K562 (cell line): ENCODE data around the gene EPHA1. TPM values are rescaled to one million over a fixed set of nuclear protein-coding genes. Genes with fewer than 3 reads are reported as not detected.

Source experiments
- CEBPB ChIP-seq: fragments of 450-650 bp; IDR thresholded peaks from 2 replicates; pipeline ENCODE4 v1.6.1; 2016; ENCODE audit warnings: missing genetic modification characterization, missing compliant biosample characterization
- DIDO1 ChIP-seq: fragments of 450-650 bp; IDR thresholded peaks from 2 replicates; pipeline ENCODE4 v1.6.1; 2016; ENCODE audit warnings: low read depth, missing biosample characterization, missing genetic modification characterization
- ESRRB ChIP-seq: fragments of 250-450 bp; sonication (Bioruptor Pico); IDR thresholded peaks from 2 replicates; pipeline ENCODE4 v1.5.0; 2020; ENCODE audit warnings: mild to moderate bottlenecking, moderate library complexity, borderline replicate concordance
- HNRNPLL ChIP-seq: fragments of 200-400 bp; formaldehyde crosslinking; IDR thresholded peaks from 2 replicates; pipeline ENCODE4 v1.6.1; 2017; ENCODE audit warnings: low read length, low read depth, mild to moderate bottlenecking; ENCODE audit not compliant: poor library complexity, severe bottlenecking
- ZNF316 ChIP-seq: fragments of 450-650 bp; IDR thresholded peaks from 2 replicates; pipeline ENCODE4 v1.6.1; 2016
- ZNF551 ChIP-seq: fragments of 250-450 bp; sonication (Bioruptor Pico); IDR thresholded peaks from 2 replicates; pipeline ENCODE4 v1.5.0; 2021; ENCODE audit warnings: mild to moderate bottlenecking, moderate library complexity
- polyA plus RNA-seq, 8 experiments: library from polyadenylated mRNA; depleted of rRNA in 4 of 8; stranded (reverse) in 5 of 8; unstranded in 3 of 8; fragments of >200 nt; fragmentation: Nextera tagmentation in 2 of 8; fragmentation: Illumina TruSeq in 1 of 8; extraction: Ambion mirVana in 2 of 8; extraction: Trizol in 1 of 8; gene quantifications; 2 replicates each; pipeline versions ENCODE4 v1.2.1 to v1.2.3, GENCODE V29; 2011 to 2014; ENCODE audit warnings: inconsistent platforms in 1 of 8, missing spikeins in 1 of 8
- total RNA-seq, 7 experiments: library from RNA; depleted of rRNA in 6 of 7; stranded (reverse); fragments of >200 nt in 6 of 7; fragmentation: Illumina TruSeq in 2 of 7; extraction: Trizol in 2 of 7; gene quantifications; 2 replicates each; pipeline versions ENCODE4 v1.2.1 to v1.2.3, GENCODE V29; 2011 to 2021; ENCODE audit warnings: low replicate concordance in 1 of 7
- TF ChIP-seq, protein P1 (sequence below), 2 experiments: fragments of 450-650 bp; IDR thresholded peaks; 2 replicates each; pipeline ENCODE4 v1.6.1; 2018; ENCODE audit warnings: mild to moderate bottlenecking in 2 of 2, low read depth in 1 of 2; ENCODE audit not compliant: partially characterized antibody in 2 of 2
- TF ChIP-seq, protein P2 (sequence below): fragments of 450-650 bp; IDR thresholded peaks from 2 replicates; pipeline ENCODE4 v1.7.1; 2018; ENCODE audit warnings: mild to moderate bottlenecking, low read depth; ENCODE audit not compliant: partially characterized antibody
- TF ChIP-seq, protein P3 (sequence below): conservative IDR thresholded peaks from 2 replicates; pipeline ENCODE4 v1.6.1; 2011; ENCODE audit warnings: low read depth, mild to moderate bottlenecking, low read length; ENCODE audit not compliant: control insufficient read depth

Gene EPHA1
- total and polyA plus RNA-seq, 9 of the 15 experiments (the other 6 are each of a cell fraction or from before 2014, with no cell fraction given): 0.22 to 0.57 (median 0.32) TPM; not detected in 6

DNA sequence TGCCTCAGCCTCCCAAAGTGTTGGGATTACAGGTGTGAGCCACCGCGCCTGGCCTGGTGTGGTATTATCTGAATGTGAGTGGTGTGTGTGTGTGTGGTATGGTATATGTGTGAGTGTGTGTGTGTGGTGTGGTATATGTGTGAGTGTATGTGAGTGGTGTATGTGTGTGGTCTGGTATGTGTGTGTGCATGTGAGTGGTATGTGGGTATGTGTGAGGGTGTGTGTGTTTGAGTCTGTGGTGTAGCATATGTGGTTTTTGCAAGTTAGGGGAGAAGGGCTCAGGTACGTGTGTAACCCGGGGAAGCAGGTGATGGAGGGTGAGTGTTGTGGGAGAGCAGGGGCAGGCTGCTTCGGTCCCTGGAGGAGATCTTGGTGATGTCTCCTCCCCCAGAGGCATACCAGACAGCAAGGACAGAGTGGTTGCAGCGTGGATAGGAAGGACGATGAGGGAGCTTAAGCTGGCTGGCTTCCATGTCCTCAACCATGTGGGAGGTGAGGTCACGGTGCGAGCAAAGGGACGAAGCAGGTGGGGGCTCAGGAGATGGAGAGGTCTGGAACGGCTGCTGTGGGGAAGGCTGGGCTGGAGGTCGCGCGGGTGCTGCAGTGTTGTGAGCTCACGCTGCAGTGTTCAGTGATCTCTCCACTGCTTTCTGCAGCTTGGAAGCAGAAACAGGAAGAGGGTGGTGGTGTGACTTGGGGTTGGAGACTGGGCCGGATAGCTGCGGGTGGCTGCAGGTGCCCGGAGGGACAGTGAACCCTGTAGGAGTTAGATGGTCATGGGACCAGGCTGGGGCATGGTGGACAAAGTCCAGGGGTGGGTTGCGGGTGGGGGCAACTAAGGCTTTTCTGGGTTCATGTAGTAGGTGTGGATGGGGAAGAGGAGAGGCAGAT lies 22.5 kb downstream of the EPHA1 start (continued):
- TF ChIP-seq, protein P1, sequence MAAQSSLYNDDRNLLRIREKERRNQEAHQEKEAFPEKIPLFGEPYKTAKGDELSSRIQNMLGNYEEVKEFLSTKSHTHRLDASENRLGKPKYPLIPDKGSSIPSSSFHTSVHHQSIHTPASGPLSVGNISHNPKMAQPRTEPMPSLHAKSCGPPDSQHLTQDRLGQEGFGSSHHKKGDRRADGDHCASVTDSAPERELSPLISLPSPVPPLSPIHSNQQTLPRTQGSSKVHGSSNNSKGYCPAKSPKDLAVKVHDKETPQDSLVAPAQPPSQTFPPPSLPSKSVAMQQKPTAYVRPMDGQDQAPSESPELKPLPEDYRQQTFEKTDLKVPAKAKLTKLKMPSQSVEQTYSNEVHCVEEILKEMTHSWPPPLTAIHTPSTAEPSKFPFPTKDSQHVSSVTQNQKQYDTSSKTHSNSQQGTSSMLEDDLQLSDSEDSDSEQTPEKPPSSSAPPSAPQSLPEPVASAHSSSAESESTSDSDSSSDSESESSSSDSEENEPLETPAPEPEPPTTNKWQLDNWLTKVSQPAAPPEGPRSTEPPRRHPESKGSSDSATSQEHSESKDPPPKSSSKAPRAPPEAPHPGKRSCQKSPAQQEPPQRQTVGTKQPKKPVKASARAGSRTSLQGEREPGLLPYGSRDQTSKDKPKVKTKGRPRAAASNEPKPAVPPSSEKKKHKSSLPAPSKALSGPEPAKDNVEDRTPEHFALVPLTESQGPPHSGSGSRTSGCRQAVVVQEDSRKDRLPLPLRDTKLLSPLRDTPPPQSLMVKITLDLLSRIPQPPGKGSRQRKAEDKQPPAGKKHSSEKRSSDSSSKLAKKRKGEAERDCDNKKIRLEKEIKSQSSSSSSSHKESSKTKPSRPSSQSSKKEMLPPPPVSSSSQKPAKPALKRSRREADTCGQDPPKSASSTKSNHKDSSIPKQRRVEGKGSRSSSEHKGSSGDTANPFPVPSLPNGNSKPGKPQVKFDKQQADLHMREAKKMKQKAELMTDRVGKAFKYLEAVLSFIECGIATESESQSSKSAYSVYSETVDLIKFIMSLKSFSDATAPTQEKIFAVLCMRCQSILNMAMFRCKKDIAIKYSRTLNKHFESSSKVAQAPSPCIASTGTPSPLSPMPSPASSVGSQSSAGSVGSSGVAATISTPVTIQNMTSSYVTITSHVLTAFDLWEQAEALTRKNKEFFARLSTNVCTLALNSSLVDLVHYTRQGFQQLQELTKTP (IDR thresholded peaks at IDR 0.05; ENCODE audit: low read depth in 1 of 2, partially characterized antibody in 2 of 2): no peak
- no peak for TF ChIP-seq DIDO1 (tag)
- no peak for TF ChIP-seq ZNF316
- TF ChIP-seq ESRRB: no peak
- no peak for TF ChIP-seq ZNF551 (CRISPR knock-in tag)
- TF ChIP-seq, protein P2, sequence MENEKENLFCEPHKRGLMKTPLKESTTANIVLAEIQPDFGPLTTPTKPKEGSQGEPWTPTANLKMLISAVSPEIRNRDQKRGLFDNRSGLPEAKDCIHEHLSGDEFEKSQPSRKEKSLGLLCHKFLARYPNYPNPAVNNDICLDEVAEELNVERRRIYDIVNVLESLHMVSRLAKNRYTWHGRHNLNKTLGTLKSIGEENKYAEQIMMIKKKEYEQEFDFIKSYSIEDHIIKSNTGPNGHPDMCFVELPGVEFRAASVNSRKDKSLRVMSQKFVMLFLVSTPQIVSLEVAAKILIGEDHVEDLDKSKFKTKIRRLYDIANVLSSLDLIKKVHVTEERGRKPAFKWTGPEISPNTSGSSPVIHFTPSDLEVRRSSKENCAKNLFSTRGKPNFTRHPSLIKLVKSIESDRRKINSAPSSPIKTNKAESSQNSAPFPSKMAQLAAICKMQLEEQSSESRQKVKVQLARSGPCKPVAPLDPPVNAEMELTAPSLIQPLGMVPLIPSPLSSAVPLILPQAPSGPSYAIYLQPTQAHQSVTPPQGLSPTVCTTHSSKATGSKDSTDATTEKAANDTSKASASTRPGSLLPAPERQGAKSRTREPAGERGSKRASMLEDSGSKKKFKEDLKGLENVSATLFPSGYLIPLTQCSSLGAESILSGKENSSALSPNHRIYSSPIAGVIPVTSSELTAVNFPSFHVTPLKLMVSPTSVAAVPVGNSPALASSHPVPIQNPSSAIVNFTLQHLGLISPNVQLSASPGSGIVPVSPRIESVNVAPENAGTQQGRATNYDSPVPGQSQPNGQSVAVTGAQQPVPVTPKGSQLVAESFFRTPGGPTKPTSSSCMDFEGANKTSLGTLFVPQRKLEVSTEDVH: peak; percentile 37
- no peak for TF ChIP-seq HNRNPLL
- TF ChIP-seq, protein P3, sequence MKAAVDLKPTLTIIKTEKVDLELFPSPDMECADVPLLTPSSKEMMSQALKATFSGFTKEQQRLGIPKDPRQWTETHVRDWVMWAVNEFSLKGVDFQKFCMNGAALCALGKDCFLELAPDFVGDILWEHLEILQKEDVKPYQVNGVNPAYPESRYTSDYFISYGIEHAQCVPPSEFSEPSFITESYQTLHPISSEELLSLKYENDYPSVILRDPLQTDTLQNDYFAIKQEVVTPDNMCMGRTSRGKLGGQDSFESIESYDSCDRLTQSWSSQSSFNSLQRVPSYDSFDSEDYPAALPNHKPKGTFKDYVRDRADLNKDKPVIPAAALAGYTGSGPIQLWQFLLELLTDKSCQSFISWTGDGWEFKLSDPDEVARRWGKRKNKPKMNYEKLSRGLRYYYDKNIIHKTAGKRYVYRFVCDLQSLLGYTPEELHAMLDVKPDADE: no peak
- TF ChIP-seq CEBPB (tag): no peak
